Astrocyte of the spinal cord (primary cell): Measurements from ENCODE around the gene GYG1.

Source experiments
- DNase-seq: peaks from one replicate; pipeline ENCODE4 v3.0.0; 2011; ENCODE audit warnings: low read depth, low spot score
- H3K4me3 ChIP-seq: 2 replicates; pipeline ENCODE4 v1.5.1; 2011; ENCODE audit warnings: low read depth, mild to moderate bottlenecking, low read length, moderate library complexity
- CTCF ChIP-seq: IDR thresholded peaks from 2 replicates; pipeline ENCODE4 v1.5.1; 2012; ENCODE audit warnings: low read depth, mild to moderate bottlenecking, low read length, inconsistent platforms
- in situ Hi-C: cut with HindIII; loops from 2 replicates; pipeline ENCODE4 v1.10.0; 2017; ENCODE audit warnings: low sequenced_read_pairs

GYG1 gene

GRCh38 chr3:149013726-149014125 is 22.4 kb downstream of the GYG1 start:
- in situ Hi-C loops = no loop called here
- peak; percentile 71 for DNase-seq
- TF ChIP-seq CTCF = no peak
- H3K4me3 ChIP-seq = no peak overlapping the region

GRCh38 chr3:149015393-149015792 is 24.1 kb downstream of the GYG1 start:
- no peak overlapping the region for H3K4me3 ChIP-seq
- in situ Hi-C loops = no loop called here
- TF ChIP-seq CTCF = no peak
- no peak for DNase-seq

GRCh38 chr3:149016242-149016641 is 24.9 kb downstream of the GYG1 start:
- in situ Hi-C loops = no loop called here
- DNase-seq = no peak
- no peak overlapping the region for H3K4me3 ChIP-seq
- TF ChIP-seq CTCF = no peak

GRCh38 chr3:149016669-149017541 is 25.6 kb downstream of the GYG1 start:
- peak; percentile 92 for DNase-seq
- H3K4me3 ChIP-seq = no peak overlapping the region
- TF ChIP-seq CTCF = no peak
- in situ Hi-C loops = no loop called here

- DNase-seq = no peak
- no peak for TF ChIP-seq CTCF
- no peak overlapping the region for H3K4me3 ChIP-seq
- in situ Hi-C loops = no loop called here
Observed at GRCh38 chr3:149018247-149018646, 26.9 kb downstream of the GYG1 start.

- in situ Hi-C loops = no loop called here
- DNase-seq = no peak
- no peak overlapping the region for H3K4me3 ChIP-seq
- no peak for TF ChIP-seq CTCF
Observed at GRCh38 chr3:149019580-149019979, 28.2 kb downstream of the GYG1 start.
